HFFc6 (cell line): ENCODE measurements around the gene ZNF22. TPM values are rescaled to one million over a fixed set of nuclear protein-coding genes. Genes with fewer than 3 reads are reported as not detected.

ENCODE experiments used
- DNase-seq: peaks from one replicate; pipeline ENCODE4 v3.0.0-alpha.2; 2018
- H3K27ac Mint-ChIP-seq: 2 replicates; pipeline ENCODE4 v1.8.0; 2020; ENCODE audit warnings: mild to moderate bottlenecking, mixed read lengths
- H3K27me3 Mint-ChIP-seq: 2 replicates; pipeline ENCODE4 v1.8.0; 2021; ENCODE audit warnings: mild to moderate bottlenecking, moderate library complexity, mixed read lengths; ENCODE audit not compliant: insufficient read depth
- H3K36me3 Mint-ChIP-seq: 2 replicates; pipeline ENCODE4 v1.8.0; 2021; ENCODE audit warnings: low read depth, mixed read lengths
- H3K4me1 Mint-ChIP-seq: 2 replicates; pipeline ENCODE4 v1.8.0; 2020; ENCODE audit warnings: low read depth, mixed read lengths
- H3K4me3 Mint-ChIP-seq: 2 replicates; pipeline ENCODE4 v1.8.0; 2020; ENCODE audit warnings: mild to moderate bottlenecking, moderate library complexity, mixed read lengths
- H3K9me3 Mint-ChIP-seq: 2 replicates; pipeline ENCODE4 v1.8.0; 2020; ENCODE audit warnings: mild to moderate bottlenecking, mixed read lengths
- total RNA-seq, 6 experiments: library from RNA; stranded (reverse); fragmentation: NEBNext Ultra II Directional; extraction: Animal tissue kit (Norgen Biotek cat#: 25700); gene quantifications; 2 replicates in 1 of 6; 3 replicates in 5 of 6; pipeline ENCODE4 v1.2.3, GENCODE V29; 2021
- TF ChIP-seq, protein P1 (sequence below): fragments of 200-600 bp; sonication (generic); IDR thresholded peaks from 2 replicates; pipeline ENCODE4 v1.5.0; 2021; ENCODE audit warnings: antibody characterized with exemption, mild to moderate bottlenecking

The ZNF22 gene
- total RNA-seq, 6 experiments from 2014 or later, result 7.4 to 15.8 (median 13.2) TPM

DNA sequence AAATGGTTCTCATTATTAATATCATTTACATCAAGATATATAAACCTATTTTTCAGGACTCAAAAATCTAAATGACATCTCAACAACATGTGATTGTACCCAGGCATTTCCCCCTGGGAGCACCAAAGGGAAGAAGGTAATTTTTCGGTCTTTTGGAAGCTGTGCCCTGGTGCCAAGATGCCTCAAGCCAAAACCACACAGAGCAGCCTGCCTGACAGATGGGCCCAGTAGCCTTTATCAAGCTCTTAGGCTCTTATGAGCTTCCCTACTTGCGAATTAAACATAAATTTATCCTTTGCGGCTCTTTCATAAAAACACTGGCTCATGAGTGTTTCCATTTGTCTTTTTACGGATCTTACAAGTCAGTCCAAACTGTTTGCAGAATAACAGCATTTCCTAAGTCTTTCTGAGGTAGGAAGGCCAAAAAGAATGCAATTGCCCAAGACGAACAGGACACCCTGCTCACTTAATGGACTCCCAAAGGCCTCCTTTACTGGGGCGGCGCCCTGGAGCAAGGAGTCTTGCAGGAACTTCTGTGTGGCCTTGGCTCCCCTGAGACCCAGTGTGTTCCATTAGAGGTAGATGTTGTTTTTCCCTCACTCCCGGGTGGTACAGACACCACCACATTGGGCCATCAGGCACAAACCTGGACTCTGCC lies 45.2 kb upstream of the ZNF22 start:
- Mint-ChIP-seq H3K4me3 (no peak overlapping the region), H3K36me3 (peaks cover 15% of the 10 kb centered on the region), H3K27ac (no peak overlapping the region), H3K4me1 (peaks cover 32% of the 10 kb centered on the region), H3K9me3 (no peaks in the 10 kb centered on the region), H3K27me3 (no peaks in the 10 kb centered on the region)
- TF ChIP-seq, protein P1, sequence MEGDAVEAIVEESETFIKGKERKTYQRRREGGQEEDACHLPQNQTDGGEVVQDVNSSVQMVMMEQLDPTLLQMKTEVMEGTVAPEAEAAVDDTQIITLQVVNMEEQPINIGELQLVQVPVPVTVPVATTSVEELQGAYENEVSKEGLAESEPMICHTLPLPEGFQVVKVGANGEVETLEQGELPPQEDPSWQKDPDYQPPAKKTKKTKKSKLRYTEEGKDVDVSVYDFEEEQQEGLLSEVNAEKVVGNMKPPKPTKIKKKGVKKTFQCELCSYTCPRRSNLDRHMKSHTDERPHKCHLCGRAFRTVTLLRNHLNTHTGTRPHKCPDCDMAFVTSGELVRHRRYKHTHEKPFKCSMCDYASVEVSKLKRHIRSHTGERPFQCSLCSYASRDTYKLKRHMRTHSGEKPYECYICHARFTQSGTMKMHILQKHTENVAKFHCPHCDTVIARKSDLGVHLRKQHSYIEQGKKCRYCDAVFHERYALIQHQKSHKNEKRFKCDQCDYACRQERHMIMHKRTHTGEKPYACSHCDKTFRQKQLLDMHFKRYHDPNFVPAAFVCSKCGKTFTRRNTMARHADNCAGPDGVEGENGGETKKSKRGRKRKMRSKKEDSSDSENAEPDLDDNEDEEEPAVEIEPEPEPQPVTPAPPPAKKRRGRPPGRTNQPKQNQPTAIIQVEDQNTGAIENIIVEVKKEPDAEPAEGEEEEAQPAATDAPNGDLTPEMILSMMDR, result no peak
- no peak for DNase-seq

DNA sequence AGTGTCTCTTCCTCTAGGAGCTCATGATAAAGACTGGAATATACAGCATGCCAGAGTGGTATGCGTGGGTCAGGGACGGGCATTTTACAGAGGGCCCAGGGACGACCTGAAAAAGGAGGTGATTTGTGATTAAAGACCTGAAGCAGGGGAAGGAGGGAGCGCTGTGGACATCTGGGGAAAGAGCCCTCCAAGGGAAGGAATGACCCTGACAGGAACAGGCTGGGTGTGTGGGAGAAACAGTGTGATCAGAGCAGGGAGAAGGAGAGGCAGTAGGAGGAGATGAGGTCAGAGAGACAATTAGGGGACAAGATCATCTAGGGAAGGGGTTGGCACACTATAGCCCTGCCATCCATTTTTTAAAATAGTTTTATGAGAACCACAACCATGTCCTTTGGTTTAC lies 44.5 kb upstream of the ZNF22 start:
- H3K9me3 Mint-ChIP-seq, result no peaks in the 10 kb centered on the region
- no peak for DNase-seq
- TF ChIP-seq, protein P1, result no peak
- H3K27ac Mint-ChIP-seq, result no peak overlapping the region
- H3K36me3 Mint-ChIP-seq, result peaks cover 15% of the 10 kb centered on the region
- peaks cover 34% of the 10 kb centered on the region for H3K4me1 Mint-ChIP-seq
- no peaks in the 10 kb centered on the region for H3K27me3 Mint-ChIP-seq
- no peak overlapping the region for H3K4me3 Mint-ChIP-seq

DNA sequence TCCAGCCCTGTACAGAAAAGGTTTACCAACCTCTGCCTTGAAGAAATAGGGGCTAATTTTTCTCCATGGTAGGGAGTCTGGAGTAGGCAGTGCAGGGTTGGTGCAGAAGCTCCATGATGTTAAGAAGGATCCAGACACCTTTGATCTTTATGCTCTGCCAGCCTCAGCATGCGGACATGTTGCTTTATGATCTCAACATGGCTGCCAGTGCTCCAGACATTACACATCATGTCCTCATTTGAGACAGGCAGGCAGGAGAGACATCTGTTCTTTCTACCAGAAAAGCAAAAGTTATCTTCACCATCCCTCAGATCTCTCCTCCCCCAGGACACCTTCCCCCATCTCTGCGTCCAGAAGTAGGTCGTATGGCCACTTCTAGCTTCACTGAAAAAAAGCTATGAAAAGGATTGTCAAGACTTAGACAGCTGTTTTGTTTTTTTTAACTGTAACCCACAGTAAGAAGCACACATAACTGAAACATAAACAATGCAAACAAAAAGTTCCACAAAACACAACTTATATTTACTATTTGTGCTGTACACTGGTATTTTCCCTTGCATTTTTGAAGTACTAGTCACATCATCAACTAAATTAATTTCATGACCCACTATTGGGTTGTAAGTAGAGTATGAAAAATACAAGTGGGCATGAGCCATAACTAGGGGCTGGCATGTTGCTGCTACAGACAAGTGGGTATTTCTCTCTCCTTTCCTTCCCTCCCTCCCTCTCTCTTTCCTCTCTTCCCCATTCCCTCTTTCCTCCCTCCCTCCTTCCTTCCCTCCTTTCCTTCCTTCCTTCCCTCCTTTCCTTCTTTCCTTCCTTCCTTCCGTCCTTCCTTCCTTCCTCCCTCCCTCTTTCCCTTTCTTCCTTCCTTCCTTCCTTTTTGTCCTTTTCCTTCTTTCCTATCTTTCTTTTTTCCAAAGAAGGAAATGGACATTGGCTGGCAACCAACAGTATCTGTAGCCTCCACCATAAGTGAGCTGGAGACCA lies 43.7 kb upstream of the ZNF22 start:
- H3K4me1 Mint-ChIP-seq, result peaks cover 34% of the 10 kb centered on the region
- H3K27me3 Mint-ChIP-seq, result 0 out of 2 replicates have a peak, but pooled peaks cover 1% of the 10 kb centered on the region
- peaks cover 15% of the 10 kb centered on the region for H3K36me3 Mint-ChIP-seq
- no peak for DNase-seq
- TF ChIP-seq, protein P1, result no peak
- no peak overlapping the region for H3K4me3 Mint-ChIP-seq
- H3K9me3 Mint-ChIP-seq, result no peaks in the 10 kb centered on the region
- H3K27ac Mint-ChIP-seq, result no peak overlapping the region

DNA sequence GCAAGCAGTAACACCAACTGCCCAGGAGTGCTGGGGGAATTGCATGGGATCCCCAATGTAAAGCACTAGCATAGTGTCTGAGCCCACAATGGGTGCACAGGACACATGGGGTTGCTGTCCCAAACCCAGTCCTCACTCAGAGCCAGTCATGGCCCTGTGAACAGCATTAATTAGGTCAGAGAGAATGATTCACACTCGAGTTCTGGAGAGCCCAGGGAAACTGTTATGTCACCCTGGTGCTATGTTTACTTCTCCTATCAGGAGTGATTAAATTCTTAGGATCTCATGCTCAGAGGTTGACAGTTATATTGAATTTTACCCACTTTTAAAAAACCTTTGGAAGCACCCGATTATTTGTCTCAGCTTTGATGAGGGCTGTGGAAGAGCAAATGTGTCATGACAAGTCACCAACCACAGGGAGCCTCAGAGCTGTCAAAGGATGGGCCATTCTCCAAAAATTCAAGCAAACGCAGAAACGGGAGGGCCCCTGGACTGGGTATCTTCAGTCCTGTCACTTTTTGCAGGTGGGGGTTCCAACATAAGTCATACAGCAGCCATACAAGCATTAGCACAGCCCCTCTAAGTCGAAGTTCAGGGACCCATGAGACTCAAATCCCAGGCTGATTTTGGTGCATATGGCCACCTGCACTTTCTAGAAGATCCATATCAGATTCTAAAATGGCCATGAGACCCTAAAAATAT lies 42.4 kb upstream of the ZNF22 start:
- Mint-ChIP-seq H3K4me1 (peaks cover 24% of the 10 kb centered on the region), H3K27ac (peak overlapping the region; percentile 71), H3K9me3 (no peaks in the 10 kb centered on the region), H3K4me3 (peak overlapping the region; percentile 90), H3K27me3 (peaks cover 1% of the 10 kb centered on the region; the same call in 1 of the 2 replicates), H3K36me3 (peaks cover 15% of the 10 kb centered on the region)
- peak; percentile 61 for DNase-seq
- TF ChIP-seq, protein P1, result no peak

DNA sequence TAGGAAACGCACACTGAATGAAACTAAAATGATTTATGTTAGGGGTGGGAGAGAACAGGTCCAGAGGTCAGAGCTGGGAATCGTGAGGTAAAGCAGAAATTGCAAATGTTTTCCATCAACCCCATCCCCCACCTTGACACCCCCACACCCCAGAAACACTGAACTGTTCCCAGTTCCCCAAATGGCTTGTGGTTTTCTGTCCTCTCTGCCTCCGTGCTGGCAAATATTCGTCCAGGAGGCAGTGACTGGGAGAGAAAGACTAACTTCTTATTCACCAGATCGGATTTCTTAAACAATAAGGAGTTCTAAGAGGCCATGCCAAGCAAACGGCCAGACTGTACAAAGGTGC lies 41.9 kb upstream of the ZNF22 start:
- Mint-ChIP-seq H3K4me1 (peaks cover 24% of the 10 kb centered on the region), H3K4me3 (peak overlapping the region; percentile 90), H3K27me3 (peaks cover 1% of the 10 kb centered on the region; the same call in 1 of the 2 replicates), H3K27ac (peak overlapping the region; percentile 71), H3K36me3 (peaks cover 15% of the 10 kb centered on the region), H3K9me3 (no peaks in the 10 kb centered on the region)
- DNase-seq, result no peak
- TF ChIP-seq, protein P1, result no peak
